ENCODE data around the gene P2RX6. TPM values are rescaled to one million over a fixed set of nuclear protein-coding genes. Genes with fewer than 3 reads are reported as not detected.

P2RX6 gene
- total and polyA plus RNA-seq, 2 of the 4 experiments (the other 2 are of a cell fraction), result 0.90 to 1.6 TPM

DNA sequence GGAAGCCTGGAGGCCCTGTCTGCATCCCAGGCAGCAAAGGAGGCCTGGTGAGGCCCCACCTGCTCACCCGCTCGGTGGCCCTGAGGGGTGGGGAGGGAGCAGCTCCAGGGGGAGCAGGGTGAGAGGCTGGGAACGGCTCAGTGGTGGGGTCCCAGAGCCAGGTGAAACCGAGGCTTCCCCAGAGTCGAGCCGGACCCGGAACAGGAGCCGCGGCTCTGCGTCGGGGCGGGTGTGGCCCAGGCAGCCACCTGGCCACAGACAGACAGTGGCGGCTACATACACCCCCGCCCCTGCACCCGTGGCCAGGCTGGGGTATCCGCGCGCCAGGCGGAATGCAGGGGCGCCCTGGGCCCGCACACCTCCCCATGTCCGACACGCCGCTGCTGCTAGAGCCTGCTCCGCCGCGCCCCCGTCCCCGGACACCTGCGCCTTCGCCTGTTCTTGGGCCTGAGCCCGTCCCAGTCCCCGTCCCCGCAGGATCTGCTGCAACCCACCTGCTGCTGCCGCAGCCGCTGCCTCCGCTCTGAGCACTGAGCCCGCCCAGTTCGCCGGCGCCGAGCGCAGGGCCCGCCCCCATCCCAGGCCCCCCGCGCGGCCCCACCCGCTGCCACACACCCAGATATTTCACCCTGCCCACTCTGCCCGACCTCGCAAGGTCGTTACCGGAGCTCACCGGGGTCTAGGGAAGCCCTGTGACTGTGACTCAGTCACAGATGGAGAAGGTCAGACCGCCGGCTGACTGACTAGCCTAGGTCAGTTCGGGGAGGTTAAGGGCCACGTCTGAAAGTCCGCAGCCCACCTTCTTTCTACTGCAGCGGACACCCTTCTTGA lies 17.3 kb downstream of the P2RX6 start, which contains the start of gene SLC7A4 (continued):
- TF ChIP-seq, protein P1, sequence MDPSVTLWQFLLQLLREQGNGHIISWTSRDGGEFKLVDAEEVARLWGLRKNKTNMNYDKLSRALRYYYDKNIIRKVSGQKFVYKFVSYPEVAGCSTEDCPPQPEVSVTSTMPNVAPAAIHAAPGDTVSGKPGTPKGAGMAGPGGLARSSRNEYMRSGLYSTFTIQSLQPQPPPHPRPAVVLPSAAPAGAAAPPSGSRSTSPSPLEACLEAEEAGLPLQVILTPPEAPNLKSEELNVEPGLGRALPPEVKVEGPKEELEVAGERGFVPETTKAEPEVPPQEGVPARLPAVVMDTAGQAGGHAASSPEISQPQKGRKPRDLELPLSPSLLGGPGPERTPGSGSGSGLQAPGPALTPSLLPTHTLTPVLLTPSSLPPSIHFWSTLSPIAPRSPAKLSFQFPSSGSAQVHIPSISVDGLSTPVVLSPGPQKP (IDR thresholded peaks at IDR 0.05; ENCODE audit: borderline replicate concordance, low read depth, low read length), result no peak

DNA sequence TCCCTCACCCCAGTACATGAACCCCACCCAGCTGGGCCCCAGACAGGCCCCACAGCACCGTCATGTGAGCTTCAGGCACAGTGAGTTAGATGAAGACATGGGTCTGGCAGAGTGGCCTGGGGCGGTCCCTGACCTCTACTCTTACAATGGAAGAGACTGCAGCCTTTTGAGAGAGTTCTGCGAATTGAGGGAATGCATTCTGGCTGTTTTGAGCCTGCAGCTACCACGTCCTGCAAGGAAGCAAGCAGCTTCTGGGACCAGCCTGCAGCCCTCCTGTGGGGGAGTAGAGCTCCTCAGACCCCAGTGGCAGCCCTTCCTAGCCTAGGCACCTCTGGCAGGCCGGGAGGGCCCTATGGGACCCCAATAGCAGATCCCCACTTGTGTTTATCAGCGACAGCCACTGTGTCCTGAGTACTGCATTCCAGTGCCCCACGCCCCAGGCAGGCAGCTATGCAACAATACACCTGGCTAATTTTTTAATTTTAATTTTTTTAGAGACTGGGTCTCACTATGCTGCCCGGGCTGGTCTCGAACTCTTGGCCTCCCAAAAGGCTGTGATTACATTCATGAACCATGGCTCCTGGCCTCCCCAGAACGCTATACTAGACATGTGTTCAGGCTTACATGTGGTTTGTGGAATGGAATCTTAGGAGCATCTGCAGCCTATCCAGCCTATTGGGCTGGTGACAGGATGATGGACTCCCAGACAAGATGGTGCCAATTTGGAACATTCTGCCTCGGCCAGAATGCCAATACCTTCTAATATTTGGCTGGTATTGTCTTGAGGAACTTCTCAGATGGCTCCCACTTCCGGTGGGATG lies 18.1 kb downstream of the P2RX6 start:
- Histone ChIP-seq H3K18ac (ENCODE audit: low read depth, low read length) (no peak overlapping the region), H3K9ac (ENCODE audit: low read depth, low read length) (no peak overlapping the region), H4K5ac (ENCODE audit: low read depth, low read length) (no peak overlapping the region), H3K23ac (ENCODE audit: low read depth, low read length) (no peak overlapping the region), H3K56ac (ENCODE audit: extremely low read depth, insufficient read depth, low read length) (no peak overlapping the region), H2AK5ac (ENCODE audit: low read depth, low read length) (no peak overlapping the region), H3K4me2 (ENCODE audit: low read depth, low read length) (no peak overlapping the region), H4K91ac (ENCODE audit: insufficient read depth, low read depth, low read length) (no peak overlapping the region), H3K9me1 (ENCODE audit: insufficient read depth, low read length) (no peaks in the 10 kb centered on the region), H3K27me3 (ENCODE audit: control insufficient read depth, insufficient read depth, low read length) (peaks cover 34% of the 10 kb centered on the region), H3K4ac (ENCODE audit: low read depth, low read length) (no peak overlapping the region), H3K4me1 (ENCODE audit: control insufficient read depth, insufficient read depth, low read length) (peaks cover 3% of the 10 kb centered on the region; the same call in 1 of the 2 replicates), H3K79me1 (ENCODE audit: low read depth in 1 of 2, low read length in 2 of 2) (no peaks in the 10 kb centered on the region), H3K36me3 (ENCODE audit: control insufficient read depth, insufficient read depth, low read length) (no peaks in the 10 kb centered on the region), H4K20me1 (ENCODE audit: insufficient read depth, low read length) (no peaks in the 10 kb centered on the region), H3K14ac (replicated peaks; ENCODE audit: low read depth, low read length) (no peak overlapping the region), H3K9me3 (ENCODE audit: control insufficient read depth, insufficient read depth, low read length) (no peaks in the 10 kb centered on the region), H4K8ac (ENCODE audit: low read depth in 2 of 2, low read length in 2 of 2) (no peak overlapping the region), H2BK5ac (ENCODE audit: low read depth, low read length, poor library complexity, severe bottlenecking) (no peak overlapping the region), H3K27ac (ENCODE audit: insufficient read depth, low read length) (no peak overlapping the region), H2BK15ac (ENCODE audit: low read depth, low read length) (no peak overlapping the region), H2BK20ac (ENCODE audit: low read depth, low read length) (no peak overlapping the region), H2AFZ (replicated peaks; ENCODE audit: low read length, poor library complexity) (no peak overlapping the region), H3K4me3 (ENCODE audit: insufficient read depth, low read depth, low read length) (no peak overlapping the region), H2BK120ac (ENCODE audit: low read depth, low read length) (no peak overlapping the region), H2AK9ac (replicated peaks; ENCODE audit: low read depth, low read length, poor library complexity) (no peak overlapping the region)
- intact Hi-C loops (cut with micrococcal nuclease), result no loop called here
- ChIA-PET POLR2A (ENCODE audit: unreplicated experiment) (no interaction called here), CTCF (no interaction called here)
- BruUV-seq (replicated peaks), result no TSS peak
- 70% methylated on average over 6 of the region's 12 CpGs; no CpG with 5 or more reads in 1 of the 2 experiments for WGBS, 2 experiments (ENCODE audit: extremely low coverage in 2 of 2, insufficient read length in 1 of 2)
- DNase-seq (no peak), ATAC-seq (ENCODE audit: low read depth) (no peak)
- in situ Hi-C loops (cut with MboI; ENCODE audit: low sequenced_read_pairs), result no loop called here
- dilution Hi-C loops (cut with HindIII; ENCODE audit: low sequenced_read_pairs, unreplicated experiment), result no loop called here
- TF ChIP-seq CEBPB (IDR thresholded peaks at IDR 0.05; ENCODE audit: low read depth, low read length), result no peak
- no peak for TF ChIP-seq FOS (IDR thresholded peaks at IDR 0.05; ENCODE audit: low read depth, low read length)
- TF ChIP-seq NFE2L2 (IDR thresholded peaks at IDR 0.05; ENCODE audit: low read depth, low read length), result no peak
- TF ChIP-seq CHD1 (IDR thresholded peaks at IDR 0.05; ENCODE audit: low read depth, low read length), result no peak
- TF ChIP-seq BHLHE40 (IDR thresholded peaks at IDR 0.05; ENCODE audit: low read depth, low read length), result no peak
- no peak for TF ChIP-seq RCOR1 (IDR thresholded peaks at IDR 0.05; ENCODE audit: insufficient replicate concordance, low read length)
- TF ChIP-seq, protein P2, sequence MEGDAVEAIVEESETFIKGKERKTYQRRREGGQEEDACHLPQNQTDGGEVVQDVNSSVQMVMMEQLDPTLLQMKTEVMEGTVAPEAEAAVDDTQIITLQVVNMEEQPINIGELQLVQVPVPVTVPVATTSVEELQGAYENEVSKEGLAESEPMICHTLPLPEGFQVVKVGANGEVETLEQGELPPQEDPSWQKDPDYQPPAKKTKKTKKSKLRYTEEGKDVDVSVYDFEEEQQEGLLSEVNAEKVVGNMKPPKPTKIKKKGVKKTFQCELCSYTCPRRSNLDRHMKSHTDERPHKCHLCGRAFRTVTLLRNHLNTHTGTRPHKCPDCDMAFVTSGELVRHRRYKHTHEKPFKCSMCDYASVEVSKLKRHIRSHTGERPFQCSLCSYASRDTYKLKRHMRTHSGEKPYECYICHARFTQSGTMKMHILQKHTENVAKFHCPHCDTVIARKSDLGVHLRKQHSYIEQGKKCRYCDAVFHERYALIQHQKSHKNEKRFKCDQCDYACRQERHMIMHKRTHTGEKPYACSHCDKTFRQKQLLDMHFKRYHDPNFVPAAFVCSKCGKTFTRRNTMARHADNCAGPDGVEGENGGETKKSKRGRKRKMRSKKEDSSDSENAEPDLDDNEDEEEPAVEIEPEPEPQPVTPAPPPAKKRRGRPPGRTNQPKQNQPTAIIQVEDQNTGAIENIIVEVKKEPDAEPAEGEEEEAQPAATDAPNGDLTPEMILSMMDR (conservative IDR thresholded peaks at IDR 0.05; ENCODE audit: low read depth, low read length), result no peak
- TF ChIP-seq MXI1 (IDR thresholded peaks at IDR 0.05; ENCODE audit: borderline replicate concordance, low read depth, low read length), result no peak
- TF ChIP-seq SMC3 (IDR thresholded peaks at IDR 0.05; ENCODE audit: low read depth, low read length), result no peak
- TF ChIP-seq MAZ (IDR thresholded peaks at IDR 0.05; ENCODE audit: borderline replicate concordance, low read depth, low read length), result no peak
